ENCODE results near the gene WNT5B.

GRCh38 chr12:1639538-1639937 lies 10.5 kb downstream of the WNT5B start:
- TF ChIP-seq, protein P1, sequence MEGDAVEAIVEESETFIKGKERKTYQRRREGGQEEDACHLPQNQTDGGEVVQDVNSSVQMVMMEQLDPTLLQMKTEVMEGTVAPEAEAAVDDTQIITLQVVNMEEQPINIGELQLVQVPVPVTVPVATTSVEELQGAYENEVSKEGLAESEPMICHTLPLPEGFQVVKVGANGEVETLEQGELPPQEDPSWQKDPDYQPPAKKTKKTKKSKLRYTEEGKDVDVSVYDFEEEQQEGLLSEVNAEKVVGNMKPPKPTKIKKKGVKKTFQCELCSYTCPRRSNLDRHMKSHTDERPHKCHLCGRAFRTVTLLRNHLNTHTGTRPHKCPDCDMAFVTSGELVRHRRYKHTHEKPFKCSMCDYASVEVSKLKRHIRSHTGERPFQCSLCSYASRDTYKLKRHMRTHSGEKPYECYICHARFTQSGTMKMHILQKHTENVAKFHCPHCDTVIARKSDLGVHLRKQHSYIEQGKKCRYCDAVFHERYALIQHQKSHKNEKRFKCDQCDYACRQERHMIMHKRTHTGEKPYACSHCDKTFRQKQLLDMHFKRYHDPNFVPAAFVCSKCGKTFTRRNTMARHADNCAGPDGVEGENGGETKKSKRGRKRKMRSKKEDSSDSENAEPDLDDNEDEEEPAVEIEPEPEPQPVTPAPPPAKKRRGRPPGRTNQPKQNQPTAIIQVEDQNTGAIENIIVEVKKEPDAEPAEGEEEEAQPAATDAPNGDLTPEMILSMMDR (IDR thresholded peaks at IDR 0.05): no peak
- no peak for TF ChIP-seq EP300 (IDR thresholded peaks at IDR 0.05)
- TF ChIP-seq POLR2A (IDR thresholded peaks at IDR 0.05): no peak

All from ovary (tissue), 3 donors.